GM21717 (cell line): ENCODE data around the gene SLC24A3.

Experiments
- ATAC-seq: cut with Tn5 transposase; IDR thresholded peaks from one replicate; pipeline ENCODE4 v1.9.1; 2021; ENCODE audit warnings: mild to moderate bottlenecking, moderate library complexity; ENCODE audit not compliant: unreplicated experiment

SLC24A3 gene

GRCh38 chr20:19756761-19757486 is 544.5 kb downstream of the SLC24A3 start:
- no peak for ATAC-seq

- ATAC-seq, result no peak
Measured at GRCh38 chr20:19757487-19758132, 545.2 kb downstream of the SLC24A3 start.

- no peak for ATAC-seq
Measured at GRCh38 chr20:19758133-19758500, 545.7 kb downstream of the SLC24A3 start, which contains the start of gene RIN2. Gene RIN2, plus strand, starts transcription at chr20:19758258. Its CDS starts 131,344 bp downstream, at chr20:19889602.

- ATAC-seq, result no peak
Measured at GRCh38 chr20:19758501-19759331, 546.3 kb downstream of the SLC24A3 start.

GRCh38 chr20:19760371-19760721 is 547.9 kb downstream of the SLC24A3 start:
- ATAC-seq, result no peak

- no peak for ATAC-seq
Measured at GRCh38 chr20:19761326-19761725, 548.9 kb downstream of the SLC24A3 start.

GRCh38 chr20:19761841-19762240 is 549.4 kb downstream of the SLC24A3 start:
- ATAC-seq, result no peak

GRCh38 chr20:19764207-19764606 is 551.8 kb downstream of the SLC24A3 start:
- no peak for ATAC-seq

GRCh38 chr20:19765266-19765665 is 552.8 kb downstream of the SLC24A3 start:
- ATAC-seq, result no peak

- no peak for ATAC-seq
Measured at GRCh38 chr20:19765913-19766312, 553.5 kb downstream of the SLC24A3 start.

- ATAC-seq, result no peak
Measured at GRCh38 chr20:19767070-19767469, 554.6 kb downstream of the SLC24A3 start.

- no peak for ATAC-seq
Measured at GRCh38 chr20:19768325-19768842, 555.9 kb downstream of the SLC24A3 start.

- ATAC-seq, result no peak
Measured at GRCh38 chr20:19769507-19769906, 557.1 kb downstream of the SLC24A3 start.

- ATAC-seq, result no peak
Measured at GRCh38 chr20:19770375-19770774, 557.9 kb downstream of the SLC24A3 start.

- no peak for ATAC-seq
Measured at GRCh38 chr20:19771031-19771430, 558.6 kb downstream of the SLC24A3 start.
